Heart left ventricle (tissue), 16 donors: ENCODE data around the gene DPF1. TPM values are rescaled to one million over a fixed set of nuclear protein-coding genes. Genes with fewer than 3 reads are reported as not detected.
A peak's percentile ranks its signal among the peaks of the same experiment; 100 is the strongest.

ENCODE experiments used
- ATAC-seq, 4 donors: fragments of 200-7000 bp; cut with Tn5 transposase; one replicate each; pipeline ENCODE4 v1.9.1; 2020 to 2022; ENCODE audit warnings: moderate library complexity in 4 of 4, mild to moderate bottlenecking in 3 of 4, moderate number of reproducible peaks in 1 of 4
- DNase-seq, 5 donors: peaks; one replicate each; pipeline ENCODE4 v3.0.0-alpha.2; 2020
- H3K27ac ChIP-seq, 12 donors: fragments of 200-600 bp; sonication (generic) in 4 of 12; one replicate each; pipeline versions ENCODE4 v1.5.0 to v1.8.0; 2016 to 2022; ENCODE audit warnings: mild to moderate bottlenecking in 2 of 12
- H3K27me3 ChIP-seq, 9 donors: fragments of 200-600 bp; sonication (generic) in 2 of 9; one replicate each; pipeline versions ENCODE4 v1.5.1 to v1.8.0; 2016 to 2022; ENCODE audit warnings: mild to moderate bottlenecking in 3 of 9
- H3K36me3 ChIP-seq, 9 donors: fragments of 200-600 bp; sonication (generic) in 2 of 9; one replicate each; pipeline versions ENCODE4 v1.5.0 to v1.8.0; 2018 to 2022; ENCODE audit warnings: mild to moderate bottlenecking in 2 of 9
- H3K4me1 ChIP-seq, 12 donors: fragments of 200-600 bp; sonication (generic) in 4 of 12; one replicate each; pipeline versions ENCODE4 v1.5.0 to v1.8.0; 2016 to 2022; ENCODE audit warnings: mild to moderate bottlenecking in 3 of 12
- H3K4me3 ChIP-seq, 12 donors: fragments of 200-600 bp; sonication (generic) in 4 of 12; one replicate each; pipeline versions ENCODE4 v1.5.0 to v1.8.0; 2017 to 2022; ENCODE audit warnings: mild to moderate bottlenecking in 9 of 12, moderate library complexity in 4 of 12
- H3K9me3 ChIP-seq, 12 donors: fragments of 200-600 bp; sonication (generic) in 4 of 12; one replicate each; pipeline versions ENCODE4 v1.5.0 to v1.8.0; 2016 to 2022; ENCODE audit warnings: mild to moderate bottlenecking in 1 of 12
- POLR2A ChIP-seq, 2 donors: fragments of 450-650 bp; IDR thresholded peaks; one replicate each; pipeline ENCODE4 v1.6.1; 2017; ENCODE audit warnings: antibody characterized with exemption in 2 of 2, mild to moderate bottlenecking in 2 of 2, moderate library complexity in 2 of 2
- WGBS, 4 donors: extraction: QIAGEN DNeasy Blood & Tissue Kit in 2 of 4; methylation state at CpG; one replicate each; pipeline versions ENCODE4 v1.1.5 to v1.1.7; 2013 to 2018; 5-methylcytosine and 5-hydroxymethylcytosine counted together
- intact Hi-C, 10 donors: fragments of 100-400 bp; cut with DNase I; formaldehyde crosslinking; loops; one replicate each; pipeline versions ENCODE4 v1.11.1 to v1.14.2; 2022
- polyA plus RNA-seq, 2 donors: library from polyadenylated mRNA; stranded (reverse); fragments of 200-250 nt; gene quantifications; one replicate each; pipeline ENCODE4 v1.2.3, GENCODE V29; 2013
- total RNA-seq, 9 donors: library from RNA; depleted of rRNA in 2 of 9; stranded (reverse); fragments of >200 nt in 2 of 9; fragmentation: NEBNext Ultra II Directional in 3 of 9; extraction: Animal tissue kit (Norgen Biotek cat#: 25700) in 3 of 9; gene quantifications; one replicate each; pipeline versions ENCODE4 v1.1.0 to v1.2.4, GENCODE V29; 2016 to 2023
- TF ChIP-seq, protein P1 (sequence below), 12 donors: fragments of 200-600 bp; sonication (generic) in 4 of 12; IDR thresholded peaks; one replicate each; pipeline versions ENCODE4 v1.5.0 to v1.8.0; 2018 to 2022; ENCODE audit warnings: antibody characterized with exemption in 12 of 12, mild to moderate bottlenecking in 5 of 12
- donor health status: ischemic (EF 13 %, LVEDD 7.1; RV severe dilation, severe dysfunction).
- donor health status: healthy with polysubstance abuse.
- donor health status: DM: no; HTN: yes; CAD: no.
- donor health status: DM: no; HTN: no; CAD: no.
- donor health status: ischemic (EF 25% LVEDD 6.9; RV normal size, moderate dysfunction).
- donor health status: ischemic (EF 25% LVEDD 5.7; RV mildly dilated, moderate dysfunction).
- donor health status: healthy.
- donor health status: DM: yes; HTN: yes; CAD: no.
- donor health status: ischemic (EF 35%, LVEDD 5.7; RV mildly dilated, moderate dysfunction).
- donor health status: nonischemic (EF 11% LVEDD 7.7; RV severe dilation, severe dysfunction).
- donor health status: DM: yes; HTN: yes; CAD: no.
- donor health status: PGD.
- donor health status: ischemic (EF 29% LVEDD 5.4; RV normal size, mild dysfunction).
- donor health status: nonischemic (EF 23%, LVEDD 6.1; RV moderate dilation, normal function).

DPF1 gene
- total and polyA plus RNA-seq, 11 donors, result 0.11 to 1.2 (median 0.37) TPM; not detected in 2

DNA sequence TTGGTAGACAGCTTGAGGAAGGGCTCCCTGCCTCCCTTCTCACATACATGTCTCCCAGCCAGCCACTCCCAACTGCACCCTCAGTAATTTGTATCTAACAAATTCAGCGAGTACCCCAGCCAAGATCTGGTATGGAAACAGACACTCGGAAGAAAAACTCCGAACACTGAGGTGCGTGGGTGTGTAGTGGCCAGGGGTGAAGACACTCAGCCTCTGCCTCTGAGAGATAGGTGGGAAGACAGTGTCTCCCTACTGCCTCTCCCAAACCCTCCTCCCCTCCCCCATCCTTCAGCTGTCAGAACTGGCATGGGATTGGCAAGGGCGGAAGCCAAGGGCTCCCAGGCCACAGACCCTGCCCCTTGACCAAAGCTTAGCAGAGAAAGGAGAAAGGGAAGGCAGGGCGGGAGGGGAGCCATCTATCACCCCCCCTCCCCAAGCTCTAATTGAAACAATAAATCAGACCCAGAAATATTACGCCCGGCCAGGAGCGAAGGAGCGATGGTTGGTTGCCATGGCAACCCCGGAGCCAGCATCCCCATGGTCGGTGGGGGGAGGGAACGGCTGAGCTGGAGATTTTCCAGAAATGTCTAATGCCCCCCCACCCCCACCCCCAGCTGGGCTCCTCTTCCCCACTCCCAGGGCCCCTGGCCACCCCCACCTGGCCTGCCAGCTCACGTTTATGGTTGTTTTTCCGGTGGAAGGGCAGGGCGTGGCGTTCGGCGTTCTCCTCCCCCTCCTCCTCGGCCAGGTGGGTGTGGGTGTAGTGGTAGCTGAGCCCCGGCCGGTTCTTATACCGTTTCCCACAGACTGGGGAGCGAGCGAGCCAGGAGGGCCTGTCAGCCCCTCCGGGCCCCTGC, 7.0 kb downstream of the DPF1 start:
- Histone ChIP-seq H3K4me3 (no peak overlapping the region), H3K36me3 (no peaks in the 10 kb centered on the region), H3K9me3 (no peaks in the 10 kb centered on the region), H3K27me3 (peaks cover 0 to 32% (median 6%) of the 10 kb centered on the region in 9 donors), H3K27ac (no peak overlapping the region), H3K4me1 (no peaks in the 10 kb centered on the region)
- intact Hi-C loops, result no loop called here
- DNase-seq (no peak), ATAC-seq (no peak)
- WGBS, 4 donors, result 72 to 76% (median 75%) methylated on average over 16 to 26 of the region's 26 CpGs
- TF ChIP-seq POLR2A (IDR thresholded peaks at IDR 0.05), result no peak
- TF ChIP-seq, protein P1, sequence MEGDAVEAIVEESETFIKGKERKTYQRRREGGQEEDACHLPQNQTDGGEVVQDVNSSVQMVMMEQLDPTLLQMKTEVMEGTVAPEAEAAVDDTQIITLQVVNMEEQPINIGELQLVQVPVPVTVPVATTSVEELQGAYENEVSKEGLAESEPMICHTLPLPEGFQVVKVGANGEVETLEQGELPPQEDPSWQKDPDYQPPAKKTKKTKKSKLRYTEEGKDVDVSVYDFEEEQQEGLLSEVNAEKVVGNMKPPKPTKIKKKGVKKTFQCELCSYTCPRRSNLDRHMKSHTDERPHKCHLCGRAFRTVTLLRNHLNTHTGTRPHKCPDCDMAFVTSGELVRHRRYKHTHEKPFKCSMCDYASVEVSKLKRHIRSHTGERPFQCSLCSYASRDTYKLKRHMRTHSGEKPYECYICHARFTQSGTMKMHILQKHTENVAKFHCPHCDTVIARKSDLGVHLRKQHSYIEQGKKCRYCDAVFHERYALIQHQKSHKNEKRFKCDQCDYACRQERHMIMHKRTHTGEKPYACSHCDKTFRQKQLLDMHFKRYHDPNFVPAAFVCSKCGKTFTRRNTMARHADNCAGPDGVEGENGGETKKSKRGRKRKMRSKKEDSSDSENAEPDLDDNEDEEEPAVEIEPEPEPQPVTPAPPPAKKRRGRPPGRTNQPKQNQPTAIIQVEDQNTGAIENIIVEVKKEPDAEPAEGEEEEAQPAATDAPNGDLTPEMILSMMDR (IDR thresholded peaks at IDR 0.05), result no peak

DNA sequence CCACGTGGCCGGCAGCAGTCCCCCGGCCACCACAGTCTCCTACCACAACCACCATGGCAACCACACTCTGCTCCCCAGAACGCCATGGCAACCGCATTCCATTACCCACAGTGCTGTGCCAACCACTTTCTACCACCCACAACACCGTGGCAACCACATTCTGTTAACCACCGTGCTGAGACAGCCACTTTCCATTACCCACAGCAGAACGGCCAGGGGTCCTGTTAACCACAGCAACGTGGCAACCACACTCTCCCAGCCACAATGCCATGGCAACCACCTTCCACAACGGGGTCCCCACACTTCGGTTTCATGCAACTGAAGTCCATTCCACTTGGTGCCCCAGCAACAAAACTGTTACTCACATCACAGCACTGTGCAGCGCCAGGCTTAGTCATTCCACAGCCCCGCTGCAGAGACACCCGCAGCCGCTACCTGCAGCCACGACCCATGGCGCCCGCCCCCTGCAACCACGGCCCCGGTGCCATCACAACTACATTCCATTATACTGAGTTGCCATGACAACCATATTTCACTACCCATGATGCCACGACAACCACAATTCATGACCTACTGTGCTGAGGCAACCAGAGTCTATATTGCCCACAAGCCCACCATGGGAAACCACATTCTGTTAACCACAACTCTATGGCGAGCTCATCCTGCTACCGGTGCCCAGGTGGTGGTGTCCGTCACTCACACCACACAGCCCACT, 10.0 kb downstream of the DPF1 start:
- 75 to 90% (median 81%) methylated on average over 24 of the region's 24 CpGs for WGBS, 4 donors
- H3K27ac ChIP-seq, result no peak overlapping the region
- peaks cover 0 to 37% (median 19%) of the 10 kb centered on the region in 9 donors for H3K27me3 ChIP-seq
- DNase-seq (no peak), ATAC-seq (no peak)
- no peak overlapping the region for H3K4me3 ChIP-seq
- H3K4me1 ChIP-seq, result peaks cover 0 to 26% (median 16%) of the 10 kb centered on the region in 12 donors
- intact Hi-C loops, result no loop called here
- H3K36me3 ChIP-seq, result no peaks in the 10 kb centered on the region
- TF ChIP-seq, protein P1 (IDR thresholded peaks at IDR 0.05), result no peak
- no peak for TF ChIP-seq POLR2A (IDR thresholded peaks at IDR 0.05)
- no peaks in the 10 kb centered on the region for H3K9me3 ChIP-seq

DNA sequence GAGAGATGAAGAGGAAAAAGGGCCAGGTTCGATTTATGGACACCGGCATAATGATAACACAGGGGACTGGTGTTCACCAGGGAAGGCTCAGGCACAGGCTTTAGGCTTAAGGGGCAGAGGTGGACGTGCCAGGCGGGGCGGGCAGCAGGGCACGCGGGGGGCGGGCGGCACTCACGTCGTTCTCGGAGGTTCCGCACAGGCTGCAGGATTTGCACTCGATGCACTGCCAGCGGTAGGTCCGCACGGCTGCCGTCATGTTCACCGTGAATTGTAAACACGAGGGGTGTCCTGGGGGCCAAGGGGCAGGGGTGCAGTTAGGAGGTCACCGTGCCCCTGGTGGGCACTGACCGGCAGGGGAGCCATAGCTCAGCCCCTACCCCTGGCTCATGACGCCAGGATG, 10.6 kb downstream of the DPF1 start:
- no peak for TF ChIP-seq POLR2A (IDR thresholded peaks at IDR 0.05)
- TF ChIP-seq, protein P1 (IDR thresholded peaks at IDR 0.05), result no peak
- peaks cover 0 to 29% (median 17%) of the 10 kb centered on the region in 12 donors for H3K4me1 ChIP-seq
- ATAC-seq (no peak), DNase-seq (peak in 1 of 5 donors; percentile 58)
- H3K4me3 ChIP-seq, result no peak overlapping the region
- WGBS, 4 donors, result 94 to 97% (median 94%) methylated on average over 21 to 23 of the region's 23 CpGs
- peaks cover 0 to 38% (median 19%) of the 10 kb centered on the region in 9 donors for H3K27me3 ChIP-seq
- no peaks in the 10 kb centered on the region for H3K9me3 ChIP-seq
- no peak overlapping the region for H3K27ac ChIP-seq
- intact Hi-C loops, result no loop called here
- H3K36me3 ChIP-seq, result no peaks in the 10 kb centered on the region

DNA sequence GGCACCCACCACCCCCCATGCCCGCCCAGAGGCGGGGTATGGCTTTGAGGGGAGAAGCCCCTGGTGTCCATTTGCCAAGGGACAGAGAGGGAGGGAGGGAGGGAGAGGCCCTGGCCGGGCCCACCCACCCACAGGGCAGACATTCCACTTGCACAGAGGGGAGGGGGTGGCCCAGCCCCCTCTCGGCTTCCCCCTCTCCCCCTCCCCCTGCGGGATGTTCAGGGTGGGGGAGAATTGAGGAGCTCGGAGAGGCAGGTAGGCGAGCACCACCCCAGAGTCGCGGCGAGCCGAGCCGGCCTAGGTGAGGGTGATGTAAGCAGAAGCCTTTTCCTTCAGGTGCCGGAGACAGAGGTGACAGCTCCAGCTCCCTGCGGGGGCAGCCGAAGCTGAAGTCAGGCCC, 12.3 kb downstream of the DPF1 start:
- intact Hi-C loops, result no loop called here
- H3K27ac ChIP-seq, result no peak overlapping the region
- 41 to 52% (median 45%) methylated on average over 13 to 15 of the region's 15 CpGs for WGBS, 4 donors
- ATAC-seq (no peak), DNase-seq (peak in 1 of 5 donors; percentile 58)
- TF ChIP-seq, protein P1 (IDR thresholded peaks at IDR 0.05), result no peak
- no peak for TF ChIP-seq POLR2A (IDR thresholded peaks at IDR 0.05)
- H3K4me1 ChIP-seq, result peaks cover 0 to 29% (median 17%) of the 10 kb centered on the region in 12 donors
- H3K27me3 ChIP-seq, result peaks cover 0 to 38% (median 16%) of the 10 kb centered on the region in 9 donors
- H3K9me3 ChIP-seq, result no peaks in the 10 kb centered on the region
- H3K4me3 ChIP-seq, result no peak overlapping the region
- peaks cover 0 to 4% (median 0%) of the 10 kb centered on the region in 9 donors for H3K36me3 ChIP-seq
